Measurements from ENCODE around the gene KANSL1.

Gene KANSL1

GRCh38 chr17:46031440-46031839 lies 161.8 kb downstream of the KANSL1 start:
- H3K9me3 ChIP-seq (ENCODE audit: insufficient read depth, low read length): no peaks in the 10 kb centered on the region
- H2AFZ ChIP-seq (ENCODE audit: low read depth, low read length, severe bottlenecking): no peak overlapping the region
- TF ChIP-seq CTCF (IDR thresholded peaks at IDR 0.05; ENCODE audit: insufficient read depth, low read length, poor library complexity, severe bottlenecking) (no peak), EZH2phosphoT487 (conservative IDR thresholded peaks at IDR 0.05; ENCODE audit: low read length) (no peak)

GRCh38 chr17:46030752-46031151 lies 162.5 kb downstream of the KANSL1 start:
- Histone ChIP-seq H3K27me3 (ENCODE audit: low read length) (no peaks in the 10 kb centered on the region), H3K9me3 (ENCODE audit: insufficient read depth, low read length) (no peaks in the 10 kb centered on the region), H3K4me2 (ENCODE audit: low read depth, low read length, poor library complexity, severe bottlenecking) (no peak overlapping the region), H4K20me1 (ENCODE audit: low read depth, low read length) (no peaks in the 10 kb centered on the region), H3K79me2 (ENCODE audit: insufficient read depth, low read length) (no peaks in the 10 kb centered on the region), H3K4me3 (ENCODE audit: insufficient read depth, low read length, poor library complexity, severe bottlenecking) (no peak overlapping the region), H3K9me2 (replicated peaks; ENCODE audit: insufficient read depth, low read length) (no peaks in the 10 kb centered on the region), H3F3A (ENCODE audit: insufficient read depth) (no peaks in the 10 kb centered on the region), H3K36me3 (ENCODE audit: low read length) (peaks cover 7% of the 10 kb centered on the region; the same call in 1 of the 2 replicates), H2AFZ (ENCODE audit: low read depth, low read length, severe bottlenecking) (no peak overlapping the region), H3K9ac (ENCODE audit: low read length) (no peak overlapping the region), H3K27ac (ENCODE audit: low read depth, low read length) (no peak overlapping the region)
- TF ChIP-seq EZH2phosphoT487 (conservative IDR thresholded peaks at IDR 0.05; ENCODE audit: low read length): no peak
- no peak for TF ChIP-seq CTCF (IDR thresholded peaks at IDR 0.05; ENCODE audit: insufficient read depth, low read length, poor library complexity, severe bottlenecking)

More at GRCh38 chr17:46031440-46031839, 161.8 kb downstream of the KANSL1 start:
- H4K20me1 ChIP-seq (ENCODE audit: low read depth, low read length): no peaks in the 10 kb centered on the region
- H3K9ac ChIP-seq (ENCODE audit: low read length): no peak overlapping the region
- no peak overlapping the region for H3K4me2 ChIP-seq (ENCODE audit: low read depth, low read length, poor library complexity, severe bottlenecking)
- peaks cover 7% of the 10 kb centered on the region; the same call in 1 of the 2 replicates for H3K36me3 ChIP-seq (ENCODE audit: low read length)
- H3K9me2 ChIP-seq (replicated peaks; ENCODE audit: insufficient read depth, low read length): no peaks in the 10 kb centered on the region
- no peak overlapping the region for H3K27ac ChIP-seq (ENCODE audit: low read depth, low read length)
- H3K79me2 ChIP-seq (ENCODE audit: insufficient read depth, low read length): no peaks in the 10 kb centered on the region
- H3K4me3 ChIP-seq (ENCODE audit: insufficient read depth, low read length, poor library complexity, severe bottlenecking): no peak overlapping the region
- H3K27me3 ChIP-seq (ENCODE audit: low read length): no peaks in the 10 kb centered on the region
- H3F3A ChIP-seq (ENCODE audit: insufficient read depth): no peaks in the 10 kb centered on the region

- H4K20me1 ChIP-seq (ENCODE audit: low read depth, low read length): no peaks in the 10 kb centered on the region
- TF ChIP-seq EZH2phosphoT487 (conservative IDR thresholded peaks at IDR 0.05; ENCODE audit: low read length): no peak
- TF ChIP-seq CTCF (IDR thresholded peaks at IDR 0.05; ENCODE audit: insufficient read depth, low read length, poor library complexity, severe bottlenecking): no peak
Observed at GRCh38 chr17:46029627-46030026, 163.6 kb downstream of the KANSL1 start.

More at GRCh38 chr17:46029627-46030026, 163.6 kb downstream of the KANSL1 start:
- no peak overlapping the region for H3K27ac ChIP-seq (ENCODE audit: low read depth, low read length)
- no peaks in the 10 kb centered on the region for H3K9me2 ChIP-seq (replicated peaks; ENCODE audit: insufficient read depth, low read length)
- no peaks in the 10 kb centered on the region; the same call in 1 of the 2 replicates for H3K36me3 ChIP-seq (ENCODE audit: low read length)
- H3K4me2 ChIP-seq (ENCODE audit: low read depth, low read length, poor library complexity, severe bottlenecking): no peak overlapping the region
- H3K9me3 ChIP-seq (ENCODE audit: insufficient read depth, low read length): no peaks in the 10 kb centered on the region
- no peak overlapping the region for H3K4me3 ChIP-seq (ENCODE audit: insufficient read depth, low read length, poor library complexity, severe bottlenecking)
- no peaks in the 10 kb centered on the region for H3K27me3 ChIP-seq (ENCODE audit: low read length)
- H3K79me2 ChIP-seq (ENCODE audit: insufficient read depth, low read length): no peaks in the 10 kb centered on the region
- H3F3A ChIP-seq (ENCODE audit: insufficient read depth): no peaks in the 10 kb centered on the region
- no peak overlapping the region for H3K9ac ChIP-seq (ENCODE audit: low read length)
- no peak overlapping the region for H2AFZ ChIP-seq (ENCODE audit: low read depth, low read length, severe bottlenecking)

Measured in SU-DHL-6 (cell line).